ENCODE data around the gene DCDC2B.
"Not testable (repeated sequence)": the region's sequence is repeated elsewhere in the genome, so short reads cannot be mapped to it uniquely, and the experiment has no call there.

Gene DCDC2B

GRCh38 chr1:32208891-32209328 lies at the start of gene DCDC2B:
Gene DCDC2B, plus strand, starts transcription at chr1:32209089. Its CDS starts 5 bp downstream, at chr1:32209094.
- peak; percentile 96 for DNase-seq

GRCh38 chr1:32159189-32159588 lies 49.7 kb upstream of the DCDC2B start:
- DNase-seq = no peak

GRCh38 chr1:32163405-32163804 lies 45.5 kb upstream of the DCDC2B start:
- DNase-seq = no peak

- DNase-seq = not testable (repeated sequence)
Observed at GRCh38 chr1:32165633-32166032, 43.3 kb upstream of the DCDC2B start.

- no peak for DNase-seq
Observed at GRCh38 chr1:32170991-32171390, 37.9 kb upstream of the DCDC2B start.

- no peak for DNase-seq
Observed at GRCh38 chr1:32172621-32173245, 36.2 kb upstream of the DCDC2B start.

GRCh38 chr1:32178380-32179192 lies 30.3 kb upstream of the DCDC2B start:
- DNase-seq = no peak

- DNase-seq = no peak
Observed at GRCh38 chr1:32179193-32179442, 29.8 kb upstream of the DCDC2B start.

GRCh38 chr1:32179443-32180185 lies 29.3 kb upstream of the DCDC2B start, which contains the start of gene TXLNA:
Gene TXLNA, plus strand, starts transcription at chr1:32179675. Its CDS starts 671 bp downstream, at chr1:32180346.
- DNase-seq = peak; percentile 89

- DNase-seq = peak; percentile 35
Observed at GRCh38 chr1:32180186-32181060, 28.5 kb upstream of the DCDC2B start.

- DNase-seq = no peak
Observed at GRCh38 chr1:32181065-32181464, 27.8 kb upstream of the DCDC2B start.

- no peak for DNase-seq
Observed at GRCh38 chr1:32181563-32181962, 27.3 kb upstream of the DCDC2B start.

GRCh38 chr1:32182060-32182459 lies 26.8 kb upstream of the DCDC2B start:
- no peak for DNase-seq

- DNase-seq = no peak
Observed at GRCh38 chr1:32184650-32185049, 24.2 kb upstream of the DCDC2B start.

- DNase-seq = no peak
Observed at GRCh38 chr1:32186077-32186476, 22.8 kb upstream of the DCDC2B start.

GRCh38 chr1:32186491-32186890 lies 22.4 kb upstream of the DCDC2B start:
- DNase-seq = no peak

GRCh38 chr1:32187850-32188249 lies 21.0 kb upstream of the DCDC2B start:
- no peak for DNase-seq

- DNase-seq = no peak
Observed at GRCh38 chr1:32192220-32192948, 16.5 kb upstream of the DCDC2B start.

- DNase-seq = no peak
Observed at GRCh38 chr1:32194984-32195383, 13.9 kb upstream of the DCDC2B start.

- no peak for DNase-seq
Observed at GRCh38 chr1:32195531-32195930, 13.4 kb upstream of the DCDC2B start.

- no peak for DNase-seq
Observed at GRCh38 chr1:32195972-32196823, 12.7 kb upstream of the DCDC2B start.

All from DMS79 (cell line).